ENCODE measurements around the gene AURKAIP1.
"Not testable (repeated sequence)": the region's sequence is repeated elsewhere in the genome, so short reads cannot be mapped to it uniquely, and the experiment has no call there.

Gene AURKAIP1

GRCh38 chr1:1406101-1406820 is 31.3 kb upstream of the AURKAIP1 start:
- Histone ChIP-seq H3K4me1 (ENCODE audit: control insufficient read depth, insufficient read depth, low read length, unreplicated experiment) (peaks cover 12% of the 10 kb centered on the region), H3K4me3 (ENCODE audit: low read depth, low read length) (peak overlapping the region; percentile 91), H2AFZ (ENCODE audit: low read length, unreplicated experiment) (no peak overlapping the region), H3K27ac (ENCODE audit: low read depth, low read length) (peak overlapping the region; percentile 67; the same call in 1 of the 2 replicates), H3K79me2 (ENCODE audit: control insufficient read depth, insufficient read depth, low read length, unreplicated experiment) (peaks cover 55% of the 10 kb centered on the region), H3K36me3 (ENCODE audit: insufficient read depth, low read length) (peaks cover 17% of the 10 kb centered on the region), H3K27me3 (ENCODE audit: insufficient read depth, low read length) (no peaks in the 10 kb centered on the region)

GRCh38 chr1:1403653-1404052 is 28.6 kb upstream of the AURKAIP1 start:
- H3K27me3 ChIP-seq (ENCODE audit: insufficient read depth, low read length), result no peaks in the 10 kb centered on the region
- no peak overlapping the region for H3K4me3 ChIP-seq (ENCODE audit: low read depth, low read length)
- peaks cover 24% of the 10 kb centered on the region for H3K4me1 ChIP-seq (ENCODE audit: control insufficient read depth, insufficient read depth, low read length, unreplicated experiment)
- no peak overlapping the region for H3K27ac ChIP-seq (ENCODE audit: low read depth, low read length)
- H3K79me2 ChIP-seq (ENCODE audit: control insufficient read depth, insufficient read depth, low read length, unreplicated experiment), result peaks cover 70% of the 10 kb centered on the region
- peaks cover 21% of the 10 kb centered on the region; the same call in 1 of the 2 replicates for H3K36me3 ChIP-seq (ENCODE audit: insufficient read depth, low read length)
- no peak overlapping the region for H2AFZ ChIP-seq (ENCODE audit: low read length, unreplicated experiment)

GRCh38 chr1:1402901-1403392 is 27.9 kb upstream of the AURKAIP1 start:
- Histone ChIP-seq H3K36me3 (ENCODE audit: insufficient read depth, low read length) (peaks cover 22% of the 10 kb centered on the region; the same call in 1 of the 2 replicates), H3K79me2 (ENCODE audit: control insufficient read depth, insufficient read depth, low read length, unreplicated experiment) (peaks cover 70% of the 10 kb centered on the region)

GRCh38 chr1:1402072-1402900 is 27.3 kb upstream of the AURKAIP1 start:
- H3K27ac ChIP-seq (ENCODE audit: low read depth, low read length), result no peak overlapping the region
- H3K36me3 ChIP-seq (ENCODE audit: insufficient read depth, low read length), result peaks cover 27% of the 10 kb centered on the region

More at GRCh38 chr1:1402901-1403392, 27.9 kb upstream of the AURKAIP1 start:
- H3K4me1 ChIP-seq (ENCODE audit: control insufficient read depth, insufficient read depth, low read length, unreplicated experiment), result peaks cover 22% of the 10 kb centered on the region
- H2AFZ ChIP-seq (ENCODE audit: low read length, unreplicated experiment); H3K27me3 ChIP-seq (ENCODE audit: insufficient read depth, low read length); H3K4me3 ChIP-seq (ENCODE audit: low read depth, low read length); H3K27ac ChIP-seq (ENCODE audit: low read depth, low read length): not testable (repeated sequence)

GRCh38 chr1:1401457-1402010 is 26.5 kb upstream of the AURKAIP1 start:
- Histone ChIP-seq H3K79me2 (ENCODE audit: control insufficient read depth, insufficient read depth, low read length, unreplicated experiment) (peaks cover 68% of the 10 kb centered on the region), H2AFZ (ENCODE audit: low read length, unreplicated experiment) (no peak overlapping the region), H3K4me3 (ENCODE audit: low read depth, low read length) (no peak overlapping the region; the same call in 1 of the 2 replicates), H3K27me3 (ENCODE audit: insufficient read depth, low read length) (no peaks in the 10 kb centered on the region), H3K27ac (ENCODE audit: low read depth, low read length) (no peak overlapping the region), H3K36me3 (ENCODE audit: insufficient read depth, low read length) (peaks cover 32% of the 10 kb centered on the region), H3K4me1 (ENCODE audit: control insufficient read depth, insufficient read depth, low read length, unreplicated experiment) (peaks cover 29% of the 10 kb centered on the region)

More at GRCh38 chr1:1402072-1402900, 27.3 kb upstream of the AURKAIP1 start:
- Histone ChIP-seq H2AFZ (ENCODE audit: low read length, unreplicated experiment) (no peak overlapping the region), H3K4me1 (ENCODE audit: control insufficient read depth, insufficient read depth, low read length, unreplicated experiment) (peaks cover 28% of the 10 kb centered on the region), H3K79me2 (ENCODE audit: control insufficient read depth, insufficient read depth, low read length, unreplicated experiment) (peaks cover 70% of the 10 kb centered on the region), H3K27me3 (ENCODE audit: insufficient read depth, low read length) (no peaks in the 10 kb centered on the region), H3K4me3 (ENCODE audit: low read depth, low read length) (no peak overlapping the region)

- H3K4me3 ChIP-seq (ENCODE audit: low read depth, low read length), result peak overlapping the region; percentile 89
- H3K36me3 ChIP-seq (ENCODE audit: insufficient read depth, low read length), result peaks cover 32% of the 10 kb centered on the region
- H3K4me1 ChIP-seq (ENCODE audit: control insufficient read depth, insufficient read depth, low read length, unreplicated experiment), result peaks cover 25% of the 10 kb centered on the region
- no peaks in the 10 kb centered on the region for H3K27me3 ChIP-seq (ENCODE audit: insufficient read depth, low read length)
- no peak overlapping the region for H2AFZ ChIP-seq (ENCODE audit: low read length, unreplicated experiment)
- 0 out of 2 replicates have a peak overlapping the region, but pooled peaks have one; percentile 46 for H3K27ac ChIP-seq (ENCODE audit: low read depth, low read length)
- H3K79me2 ChIP-seq (ENCODE audit: control insufficient read depth, insufficient read depth, low read length, unreplicated experiment), result peaks cover 61% of the 10 kb centered on the region
Measured at GRCh38 chr1:1400576-1401456, 25.8 kb upstream of the AURKAIP1 start.

- peaks cover 61% of the 10 kb centered on the region for H3K79me2 ChIP-seq (ENCODE audit: control insufficient read depth, insufficient read depth, low read length, unreplicated experiment)
- H2AFZ ChIP-seq (ENCODE audit: low read length, unreplicated experiment), result no peak overlapping the region
- H3K4me3 ChIP-seq (ENCODE audit: low read depth, low read length), result peak overlapping the region; percentile 89
- peaks cover 21% of the 10 kb centered on the region for H3K4me1 ChIP-seq (ENCODE audit: control insufficient read depth, insufficient read depth, low read length, unreplicated experiment)
- H3K36me3 ChIP-seq (ENCODE audit: insufficient read depth, low read length), result peaks cover 30% of the 10 kb centered on the region
- peak overlapping the region; percentile 46; the same call in 1 of the 2 replicates for H3K27ac ChIP-seq (ENCODE audit: low read depth, low read length)
- H3K27me3 ChIP-seq (ENCODE audit: insufficient read depth, low read length), result no peaks in the 10 kb centered on the region
Measured at GRCh38 chr1:1399872-1400575, 25.0 kb upstream of the AURKAIP1 start.

- Histone ChIP-seq H3K79me2 (ENCODE audit: control insufficient read depth, insufficient read depth, low read length, unreplicated experiment) (peaks cover 61% of the 10 kb centered on the region), H3K4me1 (ENCODE audit: control insufficient read depth, insufficient read depth, low read length, unreplicated experiment) (peaks cover 21% of the 10 kb centered on the region), H3K36me3 (ENCODE audit: insufficient read depth, low read length) (peaks cover 31% of the 10 kb centered on the region), H3K27me3 (ENCODE audit: insufficient read depth, low read length) (no peaks in the 10 kb centered on the region), H3K4me3 (ENCODE audit: low read depth, low read length) (peak within 1 kb of the TSS; percentile 89), H2AFZ (ENCODE audit: low read length, unreplicated experiment) (peak within 1 kb of the TSS; percentile 67), H3K27ac (ENCODE audit: low read depth, low read length) (peak within 1 kb of the TSS; percentile 59)
Measured at GRCh38 chr1:1399187-1399871, 24.3 kb upstream of the AURKAIP1 start, which contains the start of gene CCNL2. Gene CCNL2 (minus strand): TSS chr1:1399335. CDS start chr1:1399306, 29 bp downstream.

GRCh38 chr1:1398677-1399186 is 23.7 kb upstream of the AURKAIP1 start:
- Histone ChIP-seq H2AFZ (ENCODE audit: low read length, unreplicated experiment) (peak overlapping the region; percentile 67), H3K4me3 (ENCODE audit: low read depth, low read length) (peak overlapping the region; percentile 89), H3K27me3 (ENCODE audit: insufficient read depth, low read length) (no peaks in the 10 kb centered on the region), H3K79me2 (ENCODE audit: control insufficient read depth, insufficient read depth, low read length, unreplicated experiment) (peaks cover 65% of the 10 kb centered on the region), H3K27ac (ENCODE audit: low read depth, low read length) (peak overlapping the region; percentile 59), H3K36me3 (ENCODE audit: insufficient read depth, low read length) (peaks cover 35% of the 10 kb centered on the region), H3K4me1 (ENCODE audit: control insufficient read depth, insufficient read depth, low read length, unreplicated experiment) (peaks cover 21% of the 10 kb centered on the region)

Data from ACC112 (cell line).